Stimulated activated CD8-positive, alpha-beta memory T cell treated with anti-CD3 and anti-CD28 coated beads, Interleukin-12 subunit alpha, Interleukin-12 subunit beta, amount 100 ng/mL, for 24 hours (primary cell): ENCODE measurements around the gene ANP32B.
A peak's percentile ranks its signal among the peaks of the same experiment; 100 is the strongest.

Experiments used
- DNase-seq: peaks from one replicate; pipeline ENCODE4 v3.0.0-alpha.2; 2020; ENCODE audit errors: extremely low read depth

ANP32B gene

DNA sequence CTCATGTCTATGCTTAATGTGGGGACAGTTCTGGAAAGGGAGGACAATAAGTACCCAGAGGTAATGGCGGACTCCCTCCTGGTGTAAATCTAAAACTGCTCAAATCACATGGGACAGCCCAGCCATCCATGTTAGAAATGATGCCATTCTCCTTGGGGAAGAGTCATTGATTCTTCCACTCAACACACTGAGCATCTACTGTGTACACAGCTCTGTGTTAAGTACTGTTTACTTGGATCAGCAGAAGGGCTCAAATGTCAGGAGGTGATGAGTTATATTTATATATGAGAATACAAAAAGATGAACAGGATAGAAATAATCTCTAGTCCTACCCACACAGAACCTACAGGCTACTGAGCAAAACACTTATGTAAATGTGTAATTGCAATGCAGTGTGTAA lies 41.6 kb downstream of the ANP32B start:
- DNase-seq: no peak

DNA sequence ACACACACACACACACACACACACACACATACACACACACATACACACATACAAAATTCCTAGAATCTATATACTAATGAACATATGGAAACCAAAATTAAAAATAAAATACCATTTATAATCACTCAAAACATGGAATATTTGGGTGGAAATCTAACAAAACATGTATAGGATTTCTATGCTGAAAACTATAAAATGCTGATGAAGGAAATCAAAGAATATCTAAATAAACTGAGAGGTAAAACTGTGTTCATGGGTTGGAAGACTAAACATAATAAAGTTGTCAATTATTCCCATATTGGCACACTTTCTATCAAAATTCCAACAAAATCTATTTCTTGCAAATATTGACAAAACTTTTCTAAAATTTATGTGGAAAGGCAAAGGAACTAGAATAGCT lies 48.0 kb downstream of the ANP32B start:
- no peak for DNase-seq

- no peak for DNase-seq
These were observed 48.8 kb downstream of the ANP32B start for GRCh38 chr9:98031935-98032334.

DNA sequence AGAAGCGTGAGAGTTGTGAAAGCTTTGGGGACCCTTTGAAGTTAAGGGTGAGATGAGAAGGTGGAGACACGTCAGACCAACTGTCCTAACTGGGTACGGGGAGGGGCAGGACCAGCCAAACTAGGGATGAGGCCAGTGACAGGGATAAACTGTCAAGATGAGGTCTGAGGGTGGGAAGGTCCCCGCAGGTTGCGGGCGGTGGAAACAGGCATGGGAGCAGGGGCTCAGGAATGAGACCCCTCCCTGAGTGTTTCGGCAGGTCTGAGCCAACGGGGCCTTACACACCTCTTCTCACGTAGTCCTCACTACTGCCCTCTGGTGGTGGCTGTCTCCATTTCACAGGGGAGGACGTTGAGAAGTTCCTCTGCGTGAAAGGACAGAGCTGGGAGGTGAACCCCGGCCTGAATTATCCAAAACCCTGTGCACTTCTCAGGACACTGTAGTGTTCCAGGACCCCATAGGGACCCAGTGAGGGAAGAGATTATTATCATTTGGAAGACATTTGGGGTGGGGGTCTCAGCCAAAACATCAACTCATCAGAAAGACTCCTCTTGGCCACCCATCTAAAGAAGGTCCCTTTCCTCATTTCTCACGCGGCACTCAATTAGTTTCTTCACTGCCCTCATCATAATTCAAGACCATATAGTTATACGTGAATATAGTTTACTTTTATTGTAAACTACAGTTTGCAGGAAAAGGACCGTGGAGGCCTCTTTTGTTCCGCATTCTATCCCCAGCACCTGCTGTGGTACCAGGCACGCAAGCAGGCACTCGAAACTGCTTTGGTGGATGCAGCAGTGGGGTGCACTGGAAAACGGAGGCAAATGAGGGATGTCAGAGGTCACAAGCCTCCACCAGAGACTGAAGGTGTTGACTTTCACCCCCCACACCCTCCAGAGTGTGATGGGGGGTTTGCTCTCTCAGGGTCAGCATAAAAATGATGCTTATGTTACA lies 51.7 kb downstream of the ANP32B start:
- peak; percentile 72 for DNase-seq

GRCh38 chr9:98037357-98037756 lies 54.2 kb downstream of the ANP32B start:
- no peak for DNase-seq

DNA sequence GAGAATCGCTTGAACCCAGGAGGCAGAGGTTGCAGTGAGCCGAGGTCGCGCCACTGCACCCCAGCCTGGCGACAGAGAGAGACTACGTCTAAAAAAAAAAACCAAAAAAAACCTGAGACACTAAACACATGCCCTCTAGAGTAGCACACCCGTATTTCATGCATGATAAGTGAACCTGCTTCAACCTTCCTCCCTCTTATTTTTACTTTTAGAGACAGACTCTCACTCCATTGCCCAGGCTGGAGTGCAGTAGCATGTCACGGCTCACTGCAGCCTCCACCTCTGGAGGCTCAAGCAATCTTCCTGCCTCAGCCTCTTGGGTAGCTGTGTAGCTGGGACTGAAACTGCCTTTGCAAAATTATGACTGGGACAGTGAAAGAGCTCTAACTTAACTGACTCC lies 55.8 kb downstream of the ANP32B start:
- DNase-seq: no peak

DNA sequence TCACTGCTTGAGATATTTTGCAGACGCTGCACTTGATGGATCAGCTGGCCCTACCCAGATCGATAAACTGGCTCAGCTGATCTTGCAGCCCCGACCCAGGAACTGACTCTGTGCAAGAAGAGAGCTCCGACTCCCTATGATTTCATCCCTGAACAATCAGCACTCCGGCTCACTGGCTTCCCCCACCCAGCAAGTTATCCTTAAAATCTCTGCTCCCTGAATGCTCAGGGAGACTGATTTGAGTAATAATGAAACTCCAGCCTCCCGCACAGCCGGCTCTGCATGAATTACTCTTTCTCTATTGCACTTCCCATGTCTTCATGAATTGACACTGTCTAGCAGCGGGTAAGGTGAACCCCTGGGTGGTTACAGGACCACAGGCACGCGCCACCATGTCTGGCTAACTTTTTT lies 56.5 kb downstream of the ANP32B start:
- no peak for DNase-seq

GRCh38 chr9:98040212-98040611 lies 57.1 kb downstream of the ANP32B start:
- DNase-seq: no peak

GRCh38 chr9:98043915-98044314 lies 60.8 kb downstream of the ANP32B start:
- DNase-seq: no peak

GRCh38 chr9:98045234-98046179 lies 62.4 kb downstream of the ANP32B start:
- DNase-seq: no peak

DNA sequence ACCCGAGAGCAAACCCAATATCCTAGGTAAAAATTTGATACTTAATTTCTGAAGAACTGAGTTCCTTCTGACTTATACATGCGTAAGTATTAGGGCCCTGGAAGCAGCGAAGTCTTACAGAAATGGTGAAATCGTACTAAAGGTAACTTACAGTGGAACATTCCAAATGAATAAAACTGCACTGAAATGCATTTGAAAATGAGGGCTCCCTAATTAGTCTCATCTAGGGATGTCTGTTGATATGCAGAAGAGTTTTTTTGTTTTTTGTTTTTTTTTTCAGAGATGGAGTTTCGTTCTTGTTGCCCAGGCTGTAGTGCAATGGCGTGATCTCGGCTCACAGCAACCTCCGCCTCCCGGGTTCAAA lies 63.0 kb downstream of the ANP32B start:
- no peak for DNase-seq

DNA sequence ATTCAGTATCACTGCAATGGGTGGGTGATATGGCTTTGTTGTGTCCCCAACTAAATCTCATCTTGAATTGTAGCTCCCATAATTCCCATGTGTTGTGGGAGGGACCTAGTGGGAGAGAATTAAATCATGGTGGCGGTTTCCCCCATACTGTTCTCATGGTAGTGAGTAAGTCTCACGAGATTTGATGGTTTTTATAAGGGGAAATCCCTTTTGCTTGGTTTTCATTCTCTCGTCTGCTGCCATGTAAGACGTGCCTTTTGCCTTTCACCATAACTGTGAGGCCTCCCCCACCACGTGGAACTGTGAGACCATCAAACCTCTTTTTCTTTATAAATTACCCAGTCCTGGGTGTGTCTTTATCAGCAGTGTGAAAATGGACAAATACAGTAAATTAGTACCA lies 63.9 kb downstream of the ANP32B start:
- DNase-seq: no peak

GRCh38 chr9:98049288-98050072 lies 66.3 kb downstream of the ANP32B start:
- no peak for DNase-seq

DNA sequence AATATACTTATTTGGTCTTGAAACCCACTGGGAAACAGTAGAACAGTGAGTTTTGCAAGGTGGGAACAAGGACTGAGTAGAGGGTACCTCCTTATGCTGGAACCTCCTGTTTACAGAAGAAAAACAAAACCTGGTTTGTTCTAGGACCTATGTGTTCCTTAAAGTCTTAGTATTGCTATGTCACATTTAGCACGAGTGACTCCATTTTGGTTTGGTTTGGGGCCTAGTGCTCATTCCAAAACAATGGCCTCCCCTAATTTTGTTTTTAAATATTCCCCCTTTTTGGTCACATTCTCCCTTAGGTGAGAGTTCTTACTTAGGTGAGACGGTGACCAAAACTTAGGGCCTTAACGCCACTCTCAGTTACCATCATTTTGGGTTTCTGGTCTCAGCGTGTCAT lies 67.2 kb downstream of the ANP32B start:
- DNase-seq: no peak

GRCh38 chr9:98054376-98054951 lies 71.3 kb downstream of the ANP32B start:
- no peak for DNase-seq

GRCh38 chr9:98056269-98057137 lies 73.4 kb downstream of the ANP32B start, which contains the start of gene NANS:
TSS of gene NANS (plus strand) at chr9:98056732. CDS start at chr9:98056809, 77 bp downstream.
- DNase-seq: peak; percentile 88

- no peak for DNase-seq
These were observed 74.1 kb downstream of the ANP32B start for GRCh38 chr9:98057138-98057799.

DNA sequence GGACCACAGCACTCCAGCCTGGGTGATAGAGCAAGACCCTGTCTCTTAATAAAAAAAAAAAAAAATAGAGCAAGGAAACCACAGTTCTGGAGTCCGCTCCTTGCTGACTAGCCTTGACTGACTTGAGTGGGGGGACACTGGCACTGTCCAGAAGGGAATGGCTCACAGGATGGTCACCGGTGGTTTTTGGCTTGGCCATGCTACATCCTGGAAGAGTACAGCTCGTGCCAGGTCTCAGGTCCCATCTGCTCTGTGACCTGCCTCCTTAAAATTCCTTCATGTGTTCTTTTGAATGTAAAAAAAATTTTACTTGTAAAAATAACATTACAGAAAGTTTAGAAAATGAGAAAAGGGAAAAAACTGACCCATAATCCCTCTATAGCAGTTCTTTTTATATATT lies 79.0 kb downstream of the ANP32B start:
- no peak for DNase-seq

- no peak for DNase-seq
These were observed 81.7 kb downstream of the ANP32B start for GRCh38 chr9:98064623-98065392.
